Fibroblast of villous mesenchyme (primary cell): ENCODE results near the gene TRIM8. TPM values are rescaled to one million over a fixed set of nuclear protein-coding genes. Genes with fewer than 3 reads are reported as not detected.

Experiments used
- DNase-seq: peaks from one replicate; pipeline ENCODE4 v3.0.0-alpha.2; 2010; ENCODE audit warnings: low read depth
- H3K4me3 ChIP-seq: 2 replicates; pipeline ENCODE4 v1.5.1; 2011; ENCODE audit warnings: low read depth, mild to moderate bottlenecking, low read length
- total RNA-seq: library from RNA; depleted of rRNA; stranded (reverse); fragments of >200 nt; gene quantifications from 2 replicates; pipeline ENCODE4 v1.2.3, GENCODE V29; 2012
- TF ChIP-seq, protein P1 (sequence below): IDR thresholded peaks from 2 replicates; pipeline ENCODE4 v1.5.1; 2012; ENCODE audit warnings: low read depth, mild to moderate bottlenecking, low read length; ENCODE audit not compliant: insufficient read depth

Gene TRIM8
- total RNA-seq, 1 donor, result 116 TPM

DNA sequence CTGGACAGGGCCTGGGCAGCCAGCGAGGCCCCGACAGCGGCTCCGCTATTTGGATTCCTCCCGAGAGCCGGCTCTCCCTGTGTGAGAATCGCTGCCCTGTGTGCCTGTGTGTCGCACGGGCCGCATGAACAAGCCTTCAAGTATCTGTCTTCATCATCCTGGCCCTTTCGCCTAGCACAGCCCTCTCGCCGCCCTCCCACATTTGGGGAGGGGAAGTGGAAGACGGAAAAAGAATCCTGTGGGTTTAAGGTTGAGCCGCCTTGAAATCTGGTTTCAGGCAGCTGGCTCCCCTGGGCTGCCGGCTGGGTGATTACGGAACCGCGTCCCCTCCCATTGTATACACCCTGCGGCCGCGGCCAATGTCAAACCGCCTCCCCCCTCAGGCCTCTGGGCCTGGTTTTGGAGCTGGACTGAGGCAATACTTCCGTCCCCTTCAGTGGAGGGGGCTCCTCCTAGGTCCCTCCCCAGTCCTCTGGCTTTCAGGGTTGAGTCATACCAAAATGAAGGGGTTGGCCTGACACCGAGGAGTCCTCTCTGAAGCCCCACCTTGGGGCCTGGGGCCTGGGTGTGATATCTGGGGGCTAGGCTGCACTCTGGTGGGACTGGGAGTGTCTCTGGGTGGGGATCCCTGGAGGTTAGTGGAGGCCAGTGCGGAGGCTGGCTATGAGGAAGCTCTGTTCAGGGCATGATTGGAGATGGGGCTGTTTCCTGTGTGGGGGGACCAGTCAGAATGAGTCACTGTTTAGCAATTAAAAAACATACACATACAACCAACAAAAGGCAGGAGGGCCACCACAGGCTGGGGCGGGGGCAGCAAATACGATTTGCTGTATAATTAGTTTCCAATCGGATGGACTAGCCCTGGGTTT, 1.7 kb downstream of the TRIM8 start:
- peak overlapping the region; percentile 97 for H3K4me3 ChIP-seq
- DNase-seq, result peak; percentile 97
- TF ChIP-seq, protein P1, sequence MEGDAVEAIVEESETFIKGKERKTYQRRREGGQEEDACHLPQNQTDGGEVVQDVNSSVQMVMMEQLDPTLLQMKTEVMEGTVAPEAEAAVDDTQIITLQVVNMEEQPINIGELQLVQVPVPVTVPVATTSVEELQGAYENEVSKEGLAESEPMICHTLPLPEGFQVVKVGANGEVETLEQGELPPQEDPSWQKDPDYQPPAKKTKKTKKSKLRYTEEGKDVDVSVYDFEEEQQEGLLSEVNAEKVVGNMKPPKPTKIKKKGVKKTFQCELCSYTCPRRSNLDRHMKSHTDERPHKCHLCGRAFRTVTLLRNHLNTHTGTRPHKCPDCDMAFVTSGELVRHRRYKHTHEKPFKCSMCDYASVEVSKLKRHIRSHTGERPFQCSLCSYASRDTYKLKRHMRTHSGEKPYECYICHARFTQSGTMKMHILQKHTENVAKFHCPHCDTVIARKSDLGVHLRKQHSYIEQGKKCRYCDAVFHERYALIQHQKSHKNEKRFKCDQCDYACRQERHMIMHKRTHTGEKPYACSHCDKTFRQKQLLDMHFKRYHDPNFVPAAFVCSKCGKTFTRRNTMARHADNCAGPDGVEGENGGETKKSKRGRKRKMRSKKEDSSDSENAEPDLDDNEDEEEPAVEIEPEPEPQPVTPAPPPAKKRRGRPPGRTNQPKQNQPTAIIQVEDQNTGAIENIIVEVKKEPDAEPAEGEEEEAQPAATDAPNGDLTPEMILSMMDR, result no peak

DNA sequence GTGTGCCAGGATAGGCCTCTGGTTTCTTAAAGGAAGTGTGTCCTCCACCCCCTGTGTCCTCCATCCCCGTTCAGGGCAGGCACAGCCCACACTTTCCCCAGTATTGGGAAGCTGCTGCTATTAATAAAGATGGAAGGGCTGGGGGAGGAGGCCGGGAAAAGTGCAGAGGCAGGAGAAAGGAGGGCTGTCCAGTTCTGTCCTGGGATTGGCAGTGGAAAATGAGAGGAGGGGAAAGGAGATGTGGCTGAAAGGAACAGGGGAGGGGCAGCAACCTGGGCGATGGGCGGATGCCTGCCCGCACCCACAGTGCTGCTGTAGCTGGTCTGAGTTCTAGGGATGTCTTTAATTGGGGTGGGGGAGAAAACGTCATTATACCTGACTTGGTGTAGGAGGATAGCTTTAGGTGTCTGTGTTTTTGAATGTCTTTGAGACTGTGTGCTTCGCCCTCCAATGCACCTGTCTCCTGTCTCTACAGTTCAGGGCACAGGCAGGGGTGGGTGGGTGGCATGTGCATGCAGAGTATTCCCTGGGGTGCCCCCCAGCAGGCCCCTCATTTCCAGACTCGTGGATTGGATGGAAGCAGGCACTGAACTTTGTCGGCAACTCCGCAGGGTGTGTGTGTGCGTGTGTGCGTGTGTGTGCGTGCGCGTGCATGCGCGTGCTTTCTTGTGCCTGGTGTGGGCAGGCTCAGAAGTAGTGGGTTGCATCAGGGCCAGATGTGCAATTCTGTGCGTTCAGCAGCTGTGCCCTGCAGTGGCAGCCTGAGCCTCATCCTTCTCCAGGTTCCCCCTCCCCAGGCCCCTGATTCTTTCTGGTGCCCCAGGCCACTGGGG, 2.5 kb downstream of the TRIM8 start:
- DNase-seq, result peak; percentile 51
- TF ChIP-seq, protein P1, result no peak
- H3K4me3 ChIP-seq, result peak overlapping the region; percentile 97

DNA sequence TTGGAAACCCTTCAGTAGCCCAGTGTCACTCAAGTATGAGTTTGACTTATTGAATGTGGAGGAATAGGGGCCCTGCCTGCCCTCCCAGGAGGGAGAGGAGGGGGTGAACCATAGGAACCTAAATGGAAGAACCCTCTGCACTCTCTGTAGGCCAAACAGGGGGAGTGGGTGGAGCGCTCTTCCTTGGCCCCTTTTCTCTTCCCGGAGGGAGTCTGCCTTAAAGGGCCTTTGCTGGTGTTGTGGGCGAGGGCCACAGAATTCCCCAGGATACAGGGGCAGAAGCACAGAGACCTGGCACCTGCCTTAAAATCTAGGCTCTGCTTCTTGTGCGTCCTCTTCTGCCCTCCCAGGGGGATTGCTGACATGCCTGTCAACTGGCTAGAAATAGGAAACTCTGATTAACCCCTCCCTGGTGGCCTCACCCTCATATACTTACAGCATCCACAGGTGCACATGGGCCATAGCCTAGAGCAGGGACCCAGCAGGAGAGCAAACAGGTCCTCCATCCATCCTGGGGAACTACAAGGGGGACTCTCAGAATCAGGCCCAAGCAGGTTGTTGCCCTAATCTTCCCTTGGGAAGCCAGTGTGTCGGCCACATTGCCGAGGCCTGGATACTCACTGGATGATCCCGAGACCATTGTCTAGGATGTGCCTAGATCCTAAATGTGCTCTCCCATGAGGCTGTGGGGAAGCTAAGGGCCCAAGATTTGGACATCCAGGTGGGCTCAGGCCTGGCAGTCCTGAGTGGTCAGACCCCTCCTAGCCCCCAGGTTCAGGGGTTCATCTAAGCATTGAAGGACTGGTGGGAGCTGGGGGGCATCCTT, 3.4 kb downstream of the TRIM8 start:
- peak overlapping the region; percentile 97 for H3K4me3 ChIP-seq
- no peak for DNase-seq
- TF ChIP-seq, protein P1, result no peak

DNA sequence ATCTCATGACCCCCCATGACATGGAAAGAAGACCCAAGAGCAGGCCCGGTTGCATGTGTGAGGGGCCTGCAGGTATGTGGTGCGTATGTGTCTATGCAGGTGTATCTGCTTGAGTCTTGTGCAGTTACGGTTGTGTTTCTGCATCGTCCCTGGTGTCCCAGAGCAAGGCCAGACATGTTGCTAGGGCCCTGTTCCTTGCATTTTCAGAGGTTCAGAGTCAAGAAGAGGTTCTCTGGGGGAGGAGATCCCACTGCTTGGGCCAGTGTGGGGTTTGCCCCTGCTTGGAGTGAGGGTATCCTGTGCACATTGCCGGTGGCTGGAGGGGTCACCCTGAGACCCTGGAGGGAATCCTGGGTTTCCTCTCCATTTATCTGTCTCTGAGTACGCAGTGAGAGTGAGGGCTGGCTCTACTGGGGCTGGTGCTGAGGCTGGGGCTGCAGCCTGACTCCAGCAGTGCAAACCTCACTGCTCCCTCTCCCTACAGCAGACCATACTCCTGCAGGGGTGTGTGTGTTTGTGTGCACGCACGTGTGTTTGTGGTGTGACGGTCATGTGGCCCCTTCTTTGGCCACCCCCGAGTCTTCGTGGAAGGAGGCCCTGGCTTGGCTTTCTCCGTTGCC, 4.1 kb downstream of the TRIM8 start:
- TF ChIP-seq, protein P1, result no peak
- H3K4me3 ChIP-seq, result peak overlapping the region; percentile 97
- DNase-seq, result no peak

DNA sequence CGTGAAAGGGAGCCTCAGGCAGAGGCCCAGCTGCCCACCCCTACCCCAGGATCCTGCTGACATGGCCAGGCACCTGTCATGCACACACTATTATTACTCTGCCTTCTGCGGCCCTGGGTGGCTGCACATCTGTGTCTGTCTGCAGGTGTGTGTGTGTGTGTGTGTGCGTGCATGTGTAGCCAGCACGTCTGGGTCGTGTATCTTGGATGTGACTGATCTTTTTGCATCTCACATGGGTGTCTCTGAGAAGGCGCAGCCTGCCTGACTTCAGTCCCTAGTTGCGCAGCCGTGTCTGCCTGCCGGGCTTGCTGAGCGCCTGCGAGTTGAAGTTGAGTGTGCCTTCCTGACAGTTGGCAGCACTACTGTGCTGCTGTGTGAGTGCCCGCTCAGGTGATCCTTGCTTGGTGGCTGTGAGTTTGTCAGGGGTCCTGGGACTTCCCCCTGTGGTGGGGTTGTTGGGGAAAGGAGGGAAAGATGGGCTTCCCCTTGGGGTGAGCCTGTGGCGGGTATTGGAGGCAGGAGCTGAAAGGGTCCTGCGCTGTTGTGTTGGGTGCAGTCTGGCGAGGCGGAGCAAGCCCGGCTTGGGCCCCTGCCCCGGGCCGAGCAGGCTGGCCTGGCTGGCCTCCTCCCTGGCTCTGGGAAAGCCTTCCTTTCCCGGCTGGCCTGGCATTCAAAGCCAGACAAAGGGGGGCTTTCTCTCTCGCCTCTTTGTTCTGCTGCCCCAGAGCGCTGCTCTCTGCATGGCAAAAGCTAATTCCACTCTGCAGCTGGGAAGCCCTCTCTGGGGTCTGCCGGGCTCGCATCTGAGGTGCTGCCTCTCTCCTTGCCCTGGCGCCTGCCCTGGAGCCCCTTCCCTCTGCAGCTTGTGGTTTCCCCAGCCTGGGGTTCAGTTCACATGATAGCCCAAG, 4.9 kb downstream of the TRIM8 start:
- DNase-seq, result no peak
- peak overlapping the region; percentile 97 for H3K4me3 ChIP-seq
- TF ChIP-seq, protein P1, result no peak
